ENCODE measurements around the gene DNAJB8.

Gene DNAJB8

DNA sequence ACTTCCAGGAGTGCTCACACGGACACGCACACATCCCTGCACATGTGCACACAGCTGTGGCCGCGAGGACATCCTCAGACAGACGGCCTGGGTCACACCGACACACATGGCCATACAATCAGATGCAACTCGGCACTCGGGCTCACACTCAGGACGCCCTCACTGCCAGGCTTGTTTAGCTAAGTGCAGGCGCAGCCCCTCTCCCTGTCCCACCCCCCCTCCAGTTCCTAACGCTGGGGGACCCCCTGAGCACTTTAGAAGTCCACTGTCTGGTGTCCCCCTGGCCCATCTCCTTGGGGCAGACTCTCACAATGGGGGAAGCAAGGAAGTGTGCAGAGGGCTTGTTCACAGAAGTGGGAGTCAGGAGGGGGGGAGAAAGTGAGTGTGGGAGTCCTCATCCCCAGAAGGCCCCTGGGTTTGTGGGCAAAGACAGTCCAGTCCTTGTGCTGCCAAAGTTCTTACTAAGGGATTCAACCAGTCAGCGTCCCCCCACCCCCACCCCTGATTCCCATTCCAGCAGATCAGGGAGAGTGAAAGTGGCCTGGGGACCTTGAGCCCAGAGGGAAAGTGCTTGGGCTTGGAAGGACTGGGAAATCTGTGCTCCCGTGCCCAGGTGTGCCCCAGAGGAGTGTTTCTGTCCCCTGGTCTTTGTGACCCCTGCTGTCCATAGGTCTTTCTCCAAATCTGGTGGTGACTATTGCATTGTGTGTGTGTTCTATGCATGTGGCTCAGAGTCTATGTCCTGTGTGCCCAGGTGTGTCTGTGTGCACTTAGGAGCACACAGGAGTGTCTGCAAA lies 27.1 kb upstream of the DNAJB8 start:
- DNase-seq (ENCODE audit: low spot score), result no peak

DNA sequence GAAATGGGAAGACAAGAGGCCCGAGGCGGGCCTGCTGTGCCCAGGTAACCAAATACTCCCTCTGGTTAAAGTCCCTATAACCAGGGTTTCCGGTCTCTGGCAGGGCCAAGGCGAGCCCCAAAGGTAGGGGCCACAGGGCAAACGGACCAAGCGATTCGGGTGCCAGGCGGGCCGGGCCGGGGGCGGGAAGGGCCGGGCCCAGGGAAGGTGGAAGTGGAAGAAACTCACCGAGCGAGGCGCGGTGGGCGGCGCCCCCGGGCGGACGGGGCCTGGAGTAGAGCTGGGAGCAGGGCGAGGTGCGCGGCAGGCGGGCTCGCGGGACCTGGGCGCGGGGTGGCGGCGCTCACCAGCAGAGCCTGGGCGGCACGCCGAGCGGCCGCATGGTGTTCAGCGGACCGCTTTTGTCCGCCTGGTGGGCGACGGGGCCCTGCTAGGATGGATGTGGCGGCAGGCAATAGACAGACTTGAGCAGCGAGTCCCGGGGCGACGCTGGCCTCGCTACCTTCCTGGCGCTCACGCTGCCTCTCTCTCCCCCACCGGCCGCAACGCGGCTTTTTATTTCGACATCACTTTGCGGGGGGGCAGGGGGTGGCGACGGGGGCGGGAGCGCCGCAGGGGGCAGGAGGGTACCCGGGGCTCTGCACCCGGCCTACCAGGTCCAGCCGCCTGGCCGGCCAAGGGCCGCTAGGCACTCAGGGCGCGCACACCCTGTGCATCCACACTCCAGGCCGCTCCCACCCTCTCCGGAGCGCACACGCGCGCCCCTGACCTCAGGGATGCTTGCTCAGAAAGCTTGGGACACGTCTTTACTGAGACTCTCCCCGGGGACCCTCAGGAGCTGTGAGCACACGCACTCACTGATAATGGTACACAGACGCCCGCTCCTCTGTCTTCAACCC lies 26.2 kb upstream of the DNAJB8 start, which contains the start of gene GATA2:
GATA2 (minus strand) TSS at position 531 of the 899 bp plus-strand sequence. CDS start 6,170 bp downstream, outside the sequence.
- peak; percentile 41 for DNase-seq (ENCODE audit: low spot score)

DNA sequence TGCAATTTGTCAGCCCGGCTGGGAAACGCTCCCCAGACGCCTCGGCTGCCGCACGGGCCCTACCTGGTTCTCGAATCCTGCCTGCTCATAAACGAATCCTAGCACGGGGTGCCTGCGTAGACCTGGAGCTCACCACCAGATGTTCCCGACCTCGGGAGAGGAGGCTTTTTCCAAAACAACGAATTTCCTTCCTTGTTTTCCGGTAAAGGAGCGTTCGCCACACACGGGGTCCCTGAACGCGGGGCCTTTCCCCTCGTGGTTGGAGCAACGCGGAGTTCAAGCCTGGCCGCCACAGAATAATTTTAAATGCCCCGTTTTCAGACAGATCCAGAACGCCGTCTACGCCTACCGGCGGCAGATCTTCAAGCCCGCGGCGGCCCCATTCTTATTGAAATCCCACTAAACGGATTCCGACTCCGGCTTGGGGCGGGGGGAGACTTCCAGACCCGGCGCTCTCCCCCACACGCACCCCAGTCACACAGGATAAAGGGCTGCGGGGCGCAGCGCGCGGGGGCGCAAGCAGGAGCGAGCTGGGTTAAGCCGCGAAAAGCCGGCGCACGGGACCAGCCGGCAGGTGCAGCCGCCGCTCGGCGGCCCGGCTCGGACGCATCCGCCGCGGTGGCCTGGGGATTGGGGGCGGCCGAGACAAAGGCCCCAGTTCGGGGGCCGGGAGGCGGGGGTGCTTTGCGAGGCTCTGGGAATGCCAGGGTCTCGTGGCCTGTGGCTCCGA lies 25.4 kb upstream of the DNAJB8 start:
- DNase-seq (ENCODE audit: low spot score), result no peak

- no peak for DNase-seq (ENCODE audit: low spot score)
Observed at GRCh38 chr3:128491691-128491940, 24.9 kb upstream of the DNAJB8 start.

- DNase-seq (ENCODE audit: low spot score), result no peak
Observed at GRCh38 chr3:128490915-128491690, 24.4 kb upstream of the DNAJB8 start.

DNA sequence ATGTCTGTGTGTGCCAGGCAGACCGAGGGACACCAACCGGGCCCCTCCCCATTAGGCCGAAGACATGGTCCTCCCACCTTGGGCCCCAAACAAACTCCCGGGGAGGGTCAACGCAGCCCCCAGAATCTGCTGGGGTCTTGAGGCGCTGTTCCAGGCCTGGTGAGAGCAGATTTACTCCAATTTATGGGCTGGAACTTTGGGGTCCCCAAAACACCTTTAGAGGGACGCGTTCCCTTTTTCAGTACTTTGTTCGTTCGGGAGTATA lies 23.9 kb upstream of the DNAJB8 start:
- DNase-seq (ENCODE audit: low spot score), result no peak

DNA sequence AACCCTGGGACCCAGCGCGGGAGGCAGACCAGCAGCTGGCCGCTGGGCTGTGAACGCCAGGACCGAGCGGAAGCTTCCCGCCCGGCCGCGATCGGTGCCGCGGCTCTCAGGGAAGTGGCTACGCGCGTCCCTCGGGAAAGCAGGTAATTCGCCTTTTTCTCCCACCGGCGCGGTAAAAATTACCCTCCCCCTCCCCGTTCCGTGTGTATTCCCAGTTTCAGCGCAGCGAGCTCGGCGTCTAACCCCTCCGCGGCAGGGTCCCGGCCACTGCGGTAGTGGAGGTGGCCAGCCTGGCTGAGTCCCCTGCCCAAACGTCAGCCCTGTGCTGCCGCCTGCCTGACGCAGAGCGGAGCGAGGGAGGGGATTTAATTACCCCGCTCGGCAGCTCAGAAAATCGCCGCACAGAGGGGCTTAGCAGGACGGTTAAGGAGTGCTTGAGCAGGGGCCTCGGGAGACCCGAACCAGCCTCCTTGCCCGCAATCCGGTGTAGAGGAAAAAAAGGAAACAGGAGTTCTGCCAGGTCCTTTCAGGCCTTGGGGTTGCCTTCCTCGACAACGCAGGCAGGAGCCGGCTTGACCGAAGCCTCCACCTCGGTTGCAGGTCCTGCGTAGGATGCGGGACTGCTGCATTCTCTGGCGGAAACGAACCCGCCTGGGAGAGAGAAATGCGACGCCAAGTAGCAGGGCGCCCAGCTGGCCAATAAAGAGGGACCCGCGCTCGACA lies 23.4 kb upstream of the DNAJB8 start:
- DNase-seq (ENCODE audit: low spot score), result peak; percentile 57

DNA sequence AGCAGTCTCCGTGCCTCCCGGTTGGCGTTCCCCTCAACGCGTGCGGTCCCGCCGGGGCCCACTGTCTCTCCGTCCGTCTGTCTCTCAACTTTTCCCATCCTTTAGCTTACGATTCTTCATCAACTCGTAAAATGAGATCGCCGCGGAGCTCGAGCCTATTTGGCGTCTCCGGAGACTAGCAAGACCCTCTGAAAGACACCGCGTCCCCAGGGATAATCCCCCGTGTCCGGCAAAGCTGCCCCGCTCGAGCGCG lies 22.9 kb upstream of the DNAJB8 start:
- DNase-seq (ENCODE audit: low spot score), result no peak

- peak; percentile 85 for DNase-seq (ENCODE audit: low spot score)
Observed at GRCh38 chr3:128488991-128489673, 22.4 kb upstream of the DNAJB8 start.

DNA sequence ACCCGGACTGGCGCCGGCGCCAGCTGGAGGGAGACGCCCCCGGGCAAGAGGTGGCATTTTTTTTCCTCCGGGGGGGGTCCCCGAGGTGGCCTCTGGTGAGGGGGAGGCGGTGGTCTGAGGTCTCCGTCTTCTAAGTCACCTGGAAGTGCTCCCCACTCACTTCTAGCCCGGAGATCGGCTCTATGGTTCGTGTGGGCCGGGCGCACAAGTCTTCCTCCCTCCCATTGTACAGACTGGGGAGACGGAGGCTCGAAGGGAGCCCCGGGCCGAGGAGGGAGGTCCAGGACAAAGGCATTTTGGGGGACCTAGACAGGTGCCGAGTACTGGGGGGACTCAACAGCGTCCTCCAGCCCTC lies 21.9 kb upstream of the DNAJB8 start:
- DNase-seq (ENCODE audit: low spot score), result no peak

- peak; percentile 96 for DNase-seq (ENCODE audit: low spot score)
Observed at GRCh38 chr3:128487813-128488635, 21.3 kb upstream of the DNAJB8 start.

DNA sequence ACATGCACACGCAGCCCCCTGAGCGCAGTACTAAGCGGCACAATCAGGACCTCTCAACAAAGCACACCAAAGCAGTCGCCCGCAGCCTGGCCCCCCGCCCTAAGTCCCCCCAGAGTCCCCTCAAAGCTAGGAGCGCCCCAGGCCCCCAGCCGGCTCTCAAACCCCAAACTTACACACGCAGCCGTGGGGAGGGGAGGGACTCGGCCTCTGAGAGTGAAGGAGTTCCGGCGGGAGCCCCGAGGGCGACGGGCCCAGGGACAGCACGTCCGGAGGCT lies 20.8 kb upstream of the DNAJB8 start:
- no peak for DNase-seq (ENCODE audit: low spot score)

DNA sequence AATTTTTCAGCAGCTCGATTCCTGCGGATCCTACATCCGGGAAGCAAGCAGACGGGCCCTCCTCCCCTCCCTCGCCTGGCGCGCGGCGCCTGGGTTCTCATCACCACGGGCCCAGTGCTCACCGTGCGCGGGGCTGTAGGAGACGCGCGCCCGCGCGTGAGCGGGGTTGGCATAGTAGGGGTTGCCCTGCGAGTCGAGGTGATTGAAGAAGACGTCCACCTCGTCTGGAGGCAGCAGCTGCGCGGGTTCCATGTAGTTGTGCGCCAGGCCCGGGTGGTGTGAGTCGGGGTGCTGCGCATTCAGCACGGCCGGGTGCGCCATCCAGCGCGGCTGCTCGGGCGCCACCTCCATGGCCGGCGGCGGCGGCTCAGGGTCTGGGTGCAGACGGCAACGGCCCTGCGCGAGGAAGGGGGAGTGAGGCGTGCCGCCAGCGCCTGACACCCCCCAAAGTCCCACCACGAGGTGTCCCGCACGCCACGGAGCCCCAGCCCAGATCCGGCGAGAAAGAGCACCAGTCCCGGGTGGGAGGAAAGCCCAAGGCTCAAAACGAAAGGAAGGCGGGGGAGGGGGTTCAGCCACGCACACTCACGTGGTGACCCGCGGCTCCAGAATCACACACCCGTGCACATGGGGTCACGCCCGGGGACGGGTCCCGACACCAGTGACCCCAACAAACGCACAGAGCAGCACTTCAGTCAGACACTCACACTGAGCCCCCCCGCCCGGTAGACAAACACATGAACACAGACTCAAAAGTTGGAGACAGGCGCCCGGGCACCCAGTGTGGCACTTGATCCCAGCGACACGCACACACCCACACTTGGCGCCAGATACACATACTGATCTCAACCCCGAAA lies 20.2 kb upstream of the DNAJB8 start:
- DNase-seq (ENCODE audit: low spot score), result peak; percentile 64

DNA sequence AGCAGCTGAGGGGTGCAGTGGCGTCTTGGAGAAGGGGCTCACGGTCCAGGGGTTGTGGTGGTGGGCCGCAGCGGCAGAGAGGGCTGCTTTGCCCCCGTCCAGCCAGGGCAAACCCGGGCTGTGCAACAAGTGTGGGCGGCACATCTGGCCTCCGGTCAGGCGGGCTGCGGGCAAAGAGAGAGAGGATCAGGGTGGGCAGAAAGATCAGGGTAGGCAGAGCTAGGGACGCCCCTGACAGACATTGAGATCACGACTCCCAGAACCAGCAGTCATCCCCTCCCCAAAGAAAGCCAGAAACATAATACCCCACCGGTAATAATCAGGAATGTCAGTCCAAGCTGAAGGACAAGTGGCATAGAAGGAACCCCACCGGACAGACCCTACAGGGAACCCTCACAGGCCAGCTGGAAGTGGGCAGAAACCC lies 19.5 kb upstream of the DNAJB8 start:
- no peak for DNase-seq (ENCODE audit: low spot score)

- no peak for DNase-seq (ENCODE audit: low spot score)
Observed at GRCh38 chr3:128485282-128486204, 18.9 kb upstream of the DNAJB8 start.

- no peak for DNase-seq (ENCODE audit: low spot score)
Observed at GRCh38 chr3:128484404-128485281, 18.0 kb upstream of the DNAJB8 start.

- no peak for DNase-seq (ENCODE audit: low spot score)
Observed at GRCh38 chr3:128483657-128484403, 17.1 kb upstream of the DNAJB8 start.
